SK-N-SH treated with all-trans-retinoic acid at 6 μM for 48 hours (cell line): ENCODE data around the gene CACNA1G.

Experiments used
- BACH2 ChIP-seq: fragments of 250-450 bp; sonication (Bioruptor Pico); IDR thresholded peaks from 2 replicates; pipeline ENCODE4 v1.9.0; 2021; ENCODE audit warnings: mild to moderate bottlenecking, borderline replicate concordance
- PATZ1 ChIP-seq: fragments of 250-450 bp; sonication (Bioruptor Pico); IDR thresholded peaks from 2 replicates; pipeline ENCODE4 v1.8.0; 2020; ENCODE audit warnings: mild to moderate bottlenecking, moderate library complexity, borderline replicate concordance
- PPARA ChIP-seq: fragments of 250-450 bp; sonication (Bioruptor Pico); IDR thresholded peaks from 2 replicates; pipeline ENCODE4 v1.5.0; 2020; ENCODE audit warnings: mild to moderate bottlenecking, borderline replicate concordance

GRCh38 chr17:50662632-50663225, 102.2 kb downstream of the CACNA1G start:
- TF ChIP-seq PATZ1 (no peak), BACH2 (no peak), PPARA (CRISPR knock-in tag) (no peak)
